HepG2 (cell line): ENCODE data around the gene KIF2C. TPM values are rescaled to one million over a fixed set of nuclear protein-coding genes. Genes with fewer than 3 reads are reported as not detected.

Experiments
- FOXJ3 ChIP-seq: sonication (generic); formaldehyde crosslinking; IDR thresholded peaks from 2 replicates; pipeline ENCODE4 v1.4.0; 2020; ENCODE audit warnings: missing genetic modification reagents, mild to moderate bottlenecking, borderline replicate concordance
- KDM6A ChIP-seq: IDR thresholded peaks from 2 replicates; pipeline ENCODE4 v1.6.1; 2016; ENCODE audit warnings: low read depth
- KMT2B ChIP-seq: IDR thresholded peaks from 2 replicates; pipeline ENCODE4 v1.6.1; 2016; ENCODE audit warnings: missing genetic modification reagents, missing compliant biosample characterization
- MAFF ChIP-seq: IDR thresholded peaks from 2 replicates; pipeline ENCODE4 v1.6.1; 2011; ENCODE audit warnings: low read depth, low read length, improper control_type of control experiment
- MED8 ChIP-seq: sonication (generic); formaldehyde crosslinking; IDR thresholded peaks from 2 replicates; pipeline ENCODE4 v1.8.1; 2023; ENCODE audit warnings: mild to moderate bottlenecking, missing genetic modification reagents; ENCODE audit not compliant: insufficient replicate concordance
- POLR2AphosphoS2 ChIP-seq: IDR thresholded peaks from 2 replicates; pipeline ENCODE4 v1.6.1; 2011; ENCODE audit warnings: low read depth, low read length, improper control_type of control experiment
- ZFP36L1 ChIP-seq: sonication (generic); formaldehyde crosslinking; IDR thresholded peaks from 2 replicates; pipeline ENCODE4 v1.8.0; 2022; ENCODE audit warnings: mild to moderate bottlenecking, missing genetic modification reagents, moderate library complexity
- ZIK1 ChIP-seq: sonication (generic); formaldehyde crosslinking; IDR thresholded peaks from 2 replicates; pipeline ENCODE4 v1.5.0; 2020; ENCODE audit warnings: mild to moderate bottlenecking, low read depth, missing genetic modification reagents, borderline replicate concordance
- ZNF138 ChIP-seq: sonication (generic); formaldehyde crosslinking; IDR thresholded peaks from 2 replicates; pipeline ENCODE4 v1.5.0; 2020; ENCODE audit warnings: mild to moderate bottlenecking, low read depth, missing genetic modification reagents
- ZNF350 ChIP-seq: sonication (generic); formaldehyde crosslinking; IDR thresholded peaks from 2 replicates; pipeline ENCODE4 v1.4.0; 2020; ENCODE audit warnings: mild to moderate bottlenecking, low read depth, missing genetic modification reagents, borderline replicate concordance
- ZNF572 ChIP-seq: sonication (generic); formaldehyde crosslinking; IDR thresholded peaks from 2 replicates; pipeline ENCODE4 v1.5.1; 2020; ENCODE audit warnings: mild to moderate bottlenecking, missing genetic modification reagents
- polyA plus RNA-seq, 8 experiments: library from polyadenylated mRNA; depleted of rRNA in 3 of 8; stranded (reverse) in 7 of 8; unstranded in 1 of 8; fragments of >200 nt; fragmentation: Illumina TruSeq in 4 of 8; extraction: Trizol in 4 of 8; gene quantifications; 2 replicates each; pipeline versions ENCODE4 v1.2.1 to v1.2.3, GENCODE V29; 2011 to 2016; ENCODE audit warnings: low read depth in 4 of 8, missing spikeins in 1 of 8, mixed read lengths in 1 of 8; ENCODE audit not compliant: insufficient read depth in 1 of 8
- total RNA-seq, 5 experiments: library from RNA; depleted of rRNA; stranded (reverse); fragments of >200 nt; fragmentation: Illumina TruSeq; extraction: Trizol; gene quantifications; 2 replicates each; pipeline ENCODE4 v1.2.3, GENCODE V29; 2016; ENCODE audit warnings: low read depth in 1 of 5
- TF ChIP-seq, protein P1 (sequence below): sonication (generic); formaldehyde crosslinking; IDR thresholded peaks from 2 replicates; pipeline ENCODE4 v1.5.1; 2020; ENCODE audit warnings: mild to moderate bottlenecking, moderate library complexity, missing genetic modification reagents
- TF ChIP-seq, protein P2 (sequence below): sonication (generic); formaldehyde crosslinking; IDR thresholded peaks from 2 replicates; pipeline ENCODE4 v1.4.0; 2020; ENCODE audit warnings: missing genetic modification reagents
- TF ChIP-seq, protein P3 (sequence below): sonication (generic); formaldehyde crosslinking; IDR thresholded peaks from 2 replicates; pipeline ENCODE4 v1.4.0; 2020; ENCODE audit warnings: missing genetic modification reagents
- TF ChIP-seq, protein P4 (sequence below): sonication (generic); formaldehyde crosslinking; IDR thresholded peaks from 2 replicates; pipeline ENCODE4 v1.5.0; 2020; ENCODE audit warnings: missing genetic modification reagents
- TF ChIP-seq, protein P5 (sequence below): sonication (generic); formaldehyde crosslinking; IDR thresholded peaks from 2 replicates; pipeline ENCODE4 v1.8.0; 2022; ENCODE audit warnings: mild to moderate bottlenecking, missing genetic modification reagents, moderate library complexity
- TF ChIP-seq, protein P6 (sequence below): IDR thresholded peaks from 2 replicates; pipeline ENCODE4 v1.6.1; 2016; ENCODE audit warnings: low read depth

KIF2C gene
- total and polyA plus RNA-seq, 2 of the 13 experiments (the other 11 are each of a cell fraction or from before 2014, with no cell fraction given), result 29.7 to 53.7 TPM

DNA sequence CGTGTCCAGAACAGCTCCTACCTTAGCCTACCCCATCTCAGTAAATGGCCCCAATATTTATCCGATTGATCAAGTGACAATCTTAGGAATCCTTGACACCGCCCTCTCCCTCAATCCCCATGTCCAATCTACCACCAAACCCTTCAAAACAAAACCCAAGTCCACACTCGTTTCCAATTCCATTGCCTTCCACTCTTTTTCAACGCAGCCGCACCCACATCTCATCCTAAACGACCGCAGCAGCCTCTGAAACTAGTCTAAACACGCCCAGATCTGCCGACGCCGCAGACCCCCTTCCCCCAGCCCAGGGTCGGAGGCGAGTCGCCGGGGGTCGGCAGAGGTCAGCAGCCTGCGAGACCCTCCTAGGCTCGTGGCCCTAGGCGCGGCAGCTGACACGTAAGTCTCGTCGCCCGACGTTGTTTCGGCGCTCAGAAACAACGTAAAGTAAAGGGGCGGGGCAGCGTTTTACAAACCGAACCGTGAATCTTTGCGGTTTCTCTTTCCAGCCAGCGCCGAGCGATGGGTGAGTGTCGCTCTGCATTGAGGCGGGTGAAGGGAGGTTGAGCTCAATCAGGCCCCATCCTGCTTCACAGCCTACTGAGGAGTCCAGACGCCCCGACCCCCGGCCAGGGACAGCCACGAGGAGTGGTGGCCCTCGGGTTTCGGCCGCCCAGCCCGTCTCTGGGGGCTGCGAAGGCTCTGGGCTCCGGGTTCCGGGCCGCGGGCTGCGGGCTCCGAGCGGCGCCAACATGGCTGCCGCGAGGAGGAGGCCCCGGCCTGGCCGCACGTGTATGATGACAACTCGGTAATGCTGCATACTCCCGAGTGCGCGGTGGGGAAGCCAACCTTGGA, 35.7 kb downstream of the KIF2C start, which contains the start of gene RPS8 (continued):
- TF ChIP-seq ZIK1, result no peak
- TF ChIP-seq, protein P1, sequence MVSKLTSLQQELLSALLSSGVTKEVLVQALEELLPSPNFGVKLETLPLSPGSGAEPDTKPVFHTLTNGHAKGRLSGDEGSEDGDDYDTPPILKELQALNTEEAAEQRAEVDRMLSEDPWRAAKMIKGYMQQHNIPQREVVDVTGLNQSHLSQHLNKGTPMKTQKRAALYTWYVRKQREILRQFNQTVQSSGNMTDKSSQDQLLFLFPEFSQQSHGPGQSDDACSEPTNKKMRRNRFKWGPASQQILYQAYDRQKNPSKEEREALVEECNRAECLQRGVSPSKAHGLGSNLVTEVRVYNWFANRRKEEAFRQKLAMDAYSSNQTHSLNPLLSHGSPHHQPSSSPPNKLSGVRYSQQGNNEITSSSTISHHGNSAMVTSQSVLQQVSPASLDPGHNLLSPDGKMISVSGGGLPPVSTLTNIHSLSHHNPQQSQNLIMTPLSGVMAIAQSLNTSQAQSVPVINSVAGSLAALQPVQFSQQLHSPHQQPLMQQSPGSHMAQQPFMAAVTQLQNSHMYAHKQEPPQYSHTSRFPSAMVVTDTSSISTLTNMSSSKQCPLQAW (CRISPR knock-in tag), result peak; percentile 69; the same call in 1 of the 2 replicates
- TF ChIP-seq MED8, result peak; percentile 39
- TF ChIP-seq, protein P2, sequence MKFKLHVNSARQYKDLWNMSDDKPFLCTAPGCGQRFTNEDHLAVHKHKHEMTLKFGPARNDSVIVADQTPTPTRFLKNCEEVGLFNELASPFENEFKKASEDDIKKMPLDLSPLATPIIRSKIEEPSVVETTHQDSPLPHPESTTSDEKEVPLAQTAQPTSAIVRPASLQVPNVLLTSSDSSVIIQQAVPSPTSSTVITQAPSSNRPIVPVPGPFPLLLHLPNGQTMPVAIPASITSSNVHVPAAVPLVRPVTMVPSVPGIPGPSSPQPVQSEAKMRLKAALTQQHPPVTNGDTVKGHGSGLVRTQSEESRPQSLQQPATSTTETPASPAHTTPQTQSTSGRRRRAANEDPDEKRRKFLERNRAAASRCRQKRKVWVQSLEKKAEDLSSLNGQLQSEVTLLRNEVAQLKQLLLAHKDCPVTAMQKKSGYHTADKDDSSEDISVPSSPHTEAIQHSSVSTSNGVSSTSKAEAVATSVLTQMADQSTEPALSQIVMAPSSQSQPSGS, result peak; percentile 72
- TF ChIP-seq, protein P3, sequence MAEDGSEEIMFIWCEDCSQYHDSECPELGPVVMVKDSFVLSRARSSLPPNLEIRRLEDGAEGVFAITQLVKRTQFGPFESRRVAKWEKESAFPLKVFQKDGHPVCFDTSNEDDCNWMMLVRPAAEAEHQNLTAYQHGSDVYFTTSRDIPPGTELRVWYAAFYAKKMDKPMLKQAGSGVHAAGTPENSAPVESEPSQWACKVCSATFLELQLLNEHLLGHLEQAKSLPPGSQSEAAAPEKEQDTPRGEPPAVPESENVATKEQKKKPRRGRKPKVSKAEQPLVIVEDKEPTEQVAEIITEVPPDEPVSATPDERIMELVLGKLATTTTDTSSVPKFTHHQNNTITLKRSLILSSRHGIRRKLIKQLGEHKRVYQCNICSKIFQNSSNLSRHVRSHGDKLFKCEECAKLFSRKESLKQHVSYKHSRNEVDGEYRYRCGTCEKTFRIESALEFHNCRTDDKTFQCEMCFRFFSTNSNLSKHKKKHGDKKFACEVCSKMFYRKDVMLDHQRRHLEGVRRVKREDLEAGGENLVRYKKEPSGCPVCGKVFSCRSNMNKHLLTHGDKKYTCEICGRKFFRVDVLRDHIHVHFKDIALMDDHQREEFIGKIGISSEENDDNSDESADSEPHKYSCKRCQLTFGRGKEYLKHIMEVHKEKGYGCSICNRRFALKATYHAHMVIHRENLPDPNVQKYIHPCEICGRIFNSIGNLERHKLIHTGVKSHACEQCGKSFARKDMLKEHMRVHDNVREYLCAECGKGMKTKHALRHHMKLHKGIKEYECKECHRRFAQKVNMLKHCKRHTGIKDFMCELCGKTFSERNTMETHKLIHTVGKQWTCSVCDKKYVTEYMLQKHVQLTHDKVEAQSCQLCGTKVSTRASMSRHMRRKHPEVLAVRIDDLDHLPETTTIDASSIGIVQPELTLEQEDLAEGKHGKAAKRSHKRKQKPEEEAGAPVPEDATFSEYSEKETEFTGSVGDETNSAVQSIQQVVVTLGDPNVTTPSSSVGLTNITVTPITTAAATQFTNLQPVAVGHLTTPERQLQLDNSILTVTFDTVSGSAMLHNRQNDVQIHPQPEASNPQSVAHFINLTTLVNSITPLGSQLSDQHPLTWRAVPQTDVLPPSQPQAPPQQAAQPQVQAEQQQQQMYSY (CRISPR knock-in tag), result peak; percentile 52; the same call in 1 of the 2 replicates
- no peak for TF ChIP-seq MAFF
- TF ChIP-seq, protein P4, sequence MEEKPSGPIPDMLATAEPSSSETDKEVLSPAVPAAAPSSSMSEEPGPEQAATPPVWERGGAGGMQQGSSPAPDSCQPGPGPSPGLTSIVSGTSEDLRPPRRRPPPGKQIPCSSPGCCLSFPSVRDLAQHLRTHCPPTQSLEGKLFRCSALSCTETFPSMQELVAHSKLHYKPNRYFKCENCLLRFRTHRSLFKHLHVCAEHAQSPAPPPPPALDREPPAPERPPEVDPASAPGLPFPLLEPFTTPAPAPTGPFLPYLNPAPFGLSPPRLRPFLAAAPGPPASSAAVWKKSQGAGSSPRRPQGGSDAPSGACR (CRISPR knock-in tag), result peak; percentile 58; the same call in 1 of the 2 replicates
- TF ChIP-seq, protein P5, sequence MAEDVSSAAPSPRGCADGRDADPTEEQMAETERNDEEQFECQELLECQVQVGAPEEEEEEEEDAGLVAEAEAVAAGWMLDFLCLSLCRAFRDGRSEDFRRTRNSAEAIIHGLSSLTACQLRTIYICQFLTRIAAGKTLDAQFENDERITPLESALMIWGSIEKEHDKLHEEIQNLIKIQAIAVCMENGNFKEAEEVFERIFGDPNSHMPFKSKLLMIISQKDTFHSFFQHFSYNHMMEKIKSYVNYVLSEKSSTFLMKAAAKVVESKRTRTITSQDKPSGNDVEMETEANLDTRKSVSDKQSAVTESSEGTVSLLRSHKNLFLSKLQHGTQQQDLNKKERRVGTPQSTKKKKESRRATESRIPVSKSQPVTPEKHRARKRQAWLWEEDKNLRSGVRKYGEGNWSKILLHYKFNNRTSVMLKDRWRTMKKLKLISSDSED (CRISPR knock-in tag), result no peak
- TF ChIP-seq KDM6A (CRISPR knock-in tag), result no peak; the same call in 1 of the 2 replicates
- TF ChIP-seq FOXJ3 (CRISPR knock-in tag), result peak; percentile 83
- TF ChIP-seq ZNF572, result no peak
- TF ChIP-seq ZNF138 (CRISPR knock-in tag), result peak; percentile 63; the same call in 1 of the 2 replicates
- TF ChIP-seq KMT2B (CRISPR knock-in tag), result peak; percentile 91
- TF ChIP-seq, protein P6, sequence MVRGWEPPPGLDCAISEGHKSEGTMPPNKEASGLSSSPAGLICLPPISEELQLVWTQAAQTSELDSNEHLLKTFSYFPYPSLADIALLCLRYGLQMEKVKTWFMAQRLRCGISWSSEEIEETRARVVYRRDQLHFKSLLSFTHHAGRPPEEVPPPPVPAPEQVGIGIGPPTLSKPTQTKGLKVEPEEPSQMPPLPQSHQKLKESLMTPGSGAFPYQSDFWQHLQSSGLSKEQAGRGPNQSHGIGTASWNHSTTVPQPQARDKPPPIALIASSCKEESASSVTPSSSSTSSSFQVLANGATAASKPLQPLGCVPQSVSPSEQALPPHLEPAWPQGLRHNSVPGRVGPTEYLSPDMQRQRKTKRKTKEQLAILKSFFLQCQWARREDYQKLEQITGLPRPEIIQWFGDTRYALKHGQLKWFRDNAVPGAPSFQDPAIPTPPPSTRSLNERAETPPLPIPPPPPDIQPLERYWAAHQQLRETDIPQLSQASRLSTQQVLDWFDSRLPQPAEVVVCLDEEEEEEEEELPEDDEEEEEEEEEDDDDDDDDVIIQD (CRISPR knock-in tag), result peak; percentile 58; the same call in 1 of the 2 replicates
- no peak for TF ChIP-seq ZNF350 (CRISPR knock-in tag)
- peak; percentile 94 for TF ChIP-seq POLR2AphosphoS2
- peak; percentile 84; the same call in 1 of the 2 replicates for TF ChIP-seq ZFP36L1 (CRISPR knock-in tag)
